Activated CD8-positive, alpha-beta memory T cell treated with anti-CD3 and anti-CD28 coated beads, Interleukin-2, amount 50 U/mL, for 1 hour (primary cell): ENCODE results near the gene AK9.
A peak's percentile ranks its signal among the peaks of the same experiment; 100 is the strongest.
"Not testable (repeated sequence)": the region's sequence is repeated elsewhere in the genome, so short reads cannot be mapped to it uniquely, and the experiment has no call there.

Experiments
- DNase-seq: peaks from one replicate; pipeline ENCODE4 v3.0.0-alpha.2; 2020; ENCODE audit errors: extremely low read depth

Gene AK9

DNA sequence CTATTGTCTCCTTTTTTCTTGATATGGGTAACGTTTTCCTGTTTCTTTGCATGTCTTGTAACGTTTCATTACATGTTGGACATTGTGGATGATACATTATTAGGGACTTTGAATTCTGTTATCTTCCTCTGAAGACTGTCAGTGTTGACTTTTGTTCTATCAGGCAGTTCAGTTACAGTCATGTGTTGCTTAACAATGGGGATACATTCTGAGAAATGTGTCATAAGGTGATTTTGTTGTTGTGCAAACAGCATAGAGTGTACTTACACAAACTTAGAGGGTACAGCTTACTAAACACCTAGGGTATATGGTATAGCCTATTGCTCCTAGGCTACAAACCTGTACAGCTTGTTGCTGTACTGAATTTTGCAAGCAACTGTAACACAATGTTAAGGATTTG, 64.7 kb downstream of the AK9 start:
- no peak for DNase-seq

DNA sequence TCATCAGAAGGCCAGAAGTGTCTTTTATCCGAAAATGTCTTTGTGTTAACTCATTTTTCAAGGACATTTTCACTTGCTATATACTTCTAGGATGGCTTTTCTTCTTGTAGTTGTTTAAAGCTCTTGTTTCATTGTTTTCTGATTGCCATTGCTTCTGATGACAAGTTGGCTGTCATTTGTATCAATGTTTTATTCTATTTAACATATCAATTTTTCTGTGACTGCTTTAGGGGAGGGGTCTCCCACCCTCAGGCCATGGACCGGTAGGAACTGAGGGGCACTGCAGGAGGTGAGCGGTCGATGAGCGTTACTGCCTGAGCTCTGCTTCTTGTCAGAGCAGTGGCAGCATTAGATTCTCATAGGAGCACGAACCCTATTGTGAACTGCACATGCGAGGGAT, 65.8 kb downstream of the AK9 start:
- DNase-seq, result no peak

DNA sequence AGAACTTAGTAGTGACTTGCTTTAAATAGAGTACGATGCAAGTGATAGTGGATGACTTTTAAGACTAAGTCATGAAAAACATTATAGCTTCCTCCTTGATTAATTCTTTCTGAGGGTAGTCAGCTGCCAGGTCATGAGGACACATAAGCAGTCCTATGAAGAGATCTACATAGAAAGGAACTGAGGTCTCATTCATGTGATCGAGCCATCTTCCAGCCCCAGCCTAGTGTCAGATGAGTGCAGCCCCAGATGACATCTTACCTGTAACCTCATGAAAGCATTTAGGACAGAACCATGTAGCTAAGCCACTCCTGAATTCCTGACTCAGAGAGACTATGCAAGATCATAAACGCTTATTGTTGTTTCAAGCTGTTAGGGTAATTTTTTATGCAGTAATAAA, 67.7 kb downstream of the AK9 start:
- DNase-seq, result no peak

DNA sequence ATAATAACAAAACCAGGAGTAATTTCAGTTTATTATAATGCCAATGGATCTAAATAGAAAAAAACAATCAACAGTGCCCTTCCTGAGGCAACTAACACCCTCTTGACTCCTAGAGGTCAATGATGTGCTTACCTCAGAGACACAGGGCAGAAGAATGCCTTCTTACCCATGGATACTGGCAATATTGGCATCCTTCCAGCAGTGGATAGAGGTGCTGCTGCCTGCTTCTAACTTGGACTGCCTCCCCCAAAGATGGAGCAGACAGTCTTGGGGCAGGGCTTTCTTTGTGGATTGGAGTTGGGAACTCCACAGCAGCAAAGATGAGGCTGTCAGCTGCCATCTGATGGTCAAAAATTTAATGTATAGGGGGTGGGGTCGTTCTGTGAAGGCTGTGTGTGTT, 78.7 kb downstream of the AK9 start:
- DNase-seq, result no peak

DNA sequence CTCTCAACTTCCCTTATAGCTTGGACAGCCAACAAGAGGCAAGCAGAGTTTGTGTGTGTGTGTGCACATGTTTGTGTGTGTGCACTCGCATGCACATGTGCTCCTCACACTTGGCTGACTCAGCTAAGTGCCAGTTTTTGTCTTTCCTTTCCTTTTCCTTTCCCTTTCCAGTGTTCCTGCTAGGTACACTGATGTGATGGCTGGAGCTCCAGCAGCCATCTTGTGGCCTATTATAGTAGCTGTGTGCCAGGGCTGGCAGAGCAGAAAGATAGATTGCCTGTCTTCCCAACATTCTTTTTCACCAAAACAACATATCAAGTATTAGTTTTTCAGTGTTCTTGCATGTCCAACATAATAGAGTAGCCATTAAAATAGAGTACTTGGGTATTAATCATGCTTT, 79.5 kb downstream of the AK9 start:
- DNase-seq, result no peak

DNA sequence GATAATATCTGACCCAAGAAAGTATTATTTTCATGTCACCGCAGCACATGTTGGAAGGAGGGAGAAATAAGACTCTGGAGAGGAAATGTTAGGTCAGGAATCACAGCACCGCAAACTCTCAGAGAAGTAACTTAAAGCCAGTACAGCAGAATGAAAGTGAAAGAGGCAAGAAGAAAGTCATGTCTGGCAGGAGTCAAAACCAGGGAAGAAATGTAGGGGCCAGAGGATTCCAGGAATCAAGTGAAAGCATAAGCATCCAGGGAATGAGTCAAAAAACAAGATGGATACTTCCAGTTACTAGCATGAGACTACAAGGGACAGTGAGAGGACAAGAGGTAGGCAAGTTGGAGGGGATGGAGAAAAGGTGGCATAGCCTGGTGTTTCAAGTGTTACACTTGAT, 80.4 kb downstream of the AK9 start:
- DNase-seq, result no peak

DNA sequence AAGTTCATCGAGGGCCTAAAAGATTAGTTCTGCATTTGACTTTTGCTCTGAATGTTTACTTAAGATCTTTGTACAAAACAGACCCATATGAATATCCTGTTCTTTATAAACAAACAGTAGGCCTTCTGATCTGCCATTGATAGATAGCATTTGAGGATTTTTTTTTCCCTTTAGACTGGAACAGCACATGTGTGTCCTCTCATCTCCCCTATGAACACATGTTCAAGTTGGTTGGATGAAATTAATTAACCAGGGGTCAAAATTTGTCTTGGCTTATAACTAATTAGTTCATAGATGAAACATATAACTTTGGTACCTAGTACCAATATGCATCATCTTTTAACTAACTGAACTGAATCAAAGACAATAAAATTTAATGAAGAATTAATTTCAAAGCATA, 81.3 kb downstream of the AK9 start:
- DNase-seq, result no peak

DNA sequence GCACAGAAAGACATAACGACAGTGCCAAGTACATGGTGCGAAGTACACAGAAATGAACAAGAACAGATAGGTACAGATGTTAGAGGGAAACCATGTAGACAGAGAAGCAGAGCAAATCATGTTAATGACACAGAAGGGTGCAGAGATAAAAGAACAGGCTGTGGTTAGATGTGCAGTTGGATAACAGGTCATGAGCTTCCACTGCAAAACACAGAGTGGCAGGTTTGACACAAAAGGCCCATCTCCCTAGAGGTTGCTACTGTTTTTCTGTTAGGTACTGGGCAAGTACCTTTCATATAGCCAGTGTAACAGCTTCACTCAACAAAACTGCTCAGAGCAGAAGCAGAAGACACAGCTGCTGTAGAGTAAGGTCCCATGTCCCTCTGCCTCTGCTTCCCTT, 84.6 kb downstream of the AK9 start:
- DNase-seq, result no peak

DNA sequence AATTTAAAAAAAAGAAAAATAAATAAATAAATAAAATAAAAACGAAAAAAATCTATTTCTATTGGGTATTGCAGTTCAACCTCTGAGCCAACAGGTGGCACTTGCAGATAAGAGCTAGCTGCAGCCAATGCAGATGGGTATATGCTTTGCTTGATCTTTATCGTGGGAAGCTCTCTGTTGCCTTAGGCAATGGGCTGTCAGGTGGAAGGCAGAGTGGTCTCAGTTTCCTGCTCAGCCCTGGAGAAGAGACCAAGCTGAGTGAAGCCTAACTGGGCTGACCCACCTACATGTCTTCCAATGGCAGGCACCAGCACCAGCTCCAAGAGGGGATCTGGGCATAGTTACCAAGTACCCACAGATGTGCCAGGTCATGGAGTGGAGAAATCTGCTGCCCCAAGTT, 95.0 kb downstream of the AK9 start:
- no peak for DNase-seq

DNA sequence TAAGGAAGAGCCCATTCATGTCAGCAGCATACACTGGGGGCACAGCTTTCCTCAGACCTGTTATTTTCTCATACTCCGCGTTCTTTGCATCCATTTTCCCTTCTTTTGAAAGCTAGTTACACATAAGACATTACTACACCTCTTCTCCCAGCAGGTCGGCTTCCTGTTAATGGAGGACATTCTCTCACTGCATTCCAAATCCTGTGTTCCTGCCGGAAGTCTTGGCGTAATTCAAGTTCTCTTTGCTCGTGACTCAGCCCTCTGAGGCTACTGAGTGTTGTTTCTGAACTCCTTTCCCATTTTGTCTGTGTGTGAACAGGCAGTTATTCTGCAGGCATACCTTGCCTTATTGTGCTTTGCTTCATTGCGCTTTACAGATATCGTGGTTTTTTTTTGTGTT, 110.5 kb downstream of the AK9 start:
- no peak for DNase-seq

DNA sequence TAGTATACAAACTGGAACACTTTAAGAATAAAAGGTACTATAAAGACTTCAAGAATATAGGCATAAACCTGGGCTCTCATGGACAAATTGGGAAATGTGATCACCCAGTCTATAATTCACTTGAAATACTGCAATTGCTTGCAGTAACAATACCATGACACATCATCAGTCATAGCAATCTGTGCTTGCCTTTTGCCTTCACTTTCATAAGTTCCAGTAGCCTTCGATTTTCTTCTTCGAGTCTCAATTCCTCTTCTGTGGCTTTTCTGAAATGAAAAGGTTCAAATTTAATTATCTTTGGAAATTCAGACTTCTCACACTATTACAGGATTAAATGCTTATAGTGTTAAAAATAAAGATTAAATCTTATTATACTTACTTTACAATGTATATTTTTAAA, 111.6 kb downstream of the AK9 start:
- DNase-seq, result no peak

DNA sequence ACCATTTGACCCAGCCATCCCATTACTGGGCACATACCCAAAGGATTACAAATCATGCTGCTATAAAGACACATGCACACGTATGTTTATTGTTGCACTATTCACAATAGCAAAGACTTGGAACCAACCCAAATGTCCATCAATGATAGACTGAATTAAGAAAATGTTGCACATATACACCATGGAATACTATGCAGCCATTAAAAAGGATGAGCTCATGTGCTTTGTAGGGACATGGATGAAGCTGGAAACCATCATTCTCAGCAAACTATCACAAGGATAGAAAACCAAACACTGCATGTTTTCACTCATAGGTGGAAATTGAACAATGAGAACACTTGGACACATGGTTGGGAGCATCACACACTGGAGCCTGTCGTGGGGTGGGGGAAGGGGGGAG, 121.1 kb downstream of the AK9 start:
- not testable (repeated sequence) for DNase-seq

DNA sequence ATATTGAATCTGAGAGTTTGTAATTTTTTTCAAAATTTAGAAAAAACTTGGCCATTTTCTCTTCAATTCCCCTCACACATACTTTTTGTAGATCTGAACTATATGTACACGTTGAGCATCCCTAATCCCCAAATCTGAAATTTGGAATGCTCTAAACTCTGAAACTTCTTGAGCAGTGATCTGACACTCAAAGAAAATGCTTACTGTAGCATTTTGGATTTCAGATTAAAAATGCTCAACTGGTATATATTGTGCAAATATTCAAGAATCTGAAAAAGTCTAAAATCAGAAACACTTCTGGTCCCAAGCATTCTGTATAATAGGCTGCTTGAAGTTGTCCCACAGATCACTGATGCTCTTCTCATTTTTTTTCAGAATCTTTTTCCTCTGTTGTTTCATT, 129.2 kb downstream of the AK9 start:
- DNase-seq, result no peak

DNA sequence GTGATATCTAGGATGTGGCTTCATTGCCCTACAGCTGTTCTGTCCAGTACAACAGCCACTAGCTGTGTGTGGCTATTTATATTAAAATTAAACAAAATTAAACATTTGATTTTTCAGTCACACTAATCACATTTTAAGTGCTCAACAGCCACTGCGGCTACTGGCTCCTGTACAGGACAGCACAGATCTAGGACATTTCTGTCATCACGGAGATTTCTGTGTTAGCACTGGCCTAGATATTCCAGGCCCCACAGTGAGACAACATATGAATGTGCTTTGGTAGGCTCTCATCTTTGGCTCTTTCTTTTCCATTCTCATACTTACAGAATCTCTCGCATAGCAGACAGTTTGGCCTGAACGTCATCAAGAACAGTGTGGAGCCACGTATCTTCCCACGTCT, 159.6 kb downstream of the AK9 start:
- DNase-seq, result no peak

DNA sequence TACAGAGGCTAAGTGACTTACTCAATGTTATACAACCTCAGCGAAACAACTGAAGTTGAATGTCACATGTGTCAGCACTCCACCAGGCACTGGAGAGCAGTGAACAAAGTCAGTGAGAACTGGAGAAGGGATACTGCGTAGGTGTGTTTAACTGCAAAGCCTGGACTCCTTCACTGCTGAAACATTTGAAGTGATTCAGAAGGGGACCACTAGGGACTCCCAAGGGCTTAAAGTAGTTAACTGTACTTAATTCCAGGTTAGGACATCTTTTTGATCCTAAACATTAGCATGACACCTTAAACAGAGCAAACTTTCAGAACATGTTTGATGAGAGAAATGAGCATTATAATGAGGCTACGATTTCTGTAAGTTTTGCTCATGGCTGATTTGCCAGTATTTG, 163.0 kb downstream of the AK9 start:
- DNase-seq, result no peak

DNA sequence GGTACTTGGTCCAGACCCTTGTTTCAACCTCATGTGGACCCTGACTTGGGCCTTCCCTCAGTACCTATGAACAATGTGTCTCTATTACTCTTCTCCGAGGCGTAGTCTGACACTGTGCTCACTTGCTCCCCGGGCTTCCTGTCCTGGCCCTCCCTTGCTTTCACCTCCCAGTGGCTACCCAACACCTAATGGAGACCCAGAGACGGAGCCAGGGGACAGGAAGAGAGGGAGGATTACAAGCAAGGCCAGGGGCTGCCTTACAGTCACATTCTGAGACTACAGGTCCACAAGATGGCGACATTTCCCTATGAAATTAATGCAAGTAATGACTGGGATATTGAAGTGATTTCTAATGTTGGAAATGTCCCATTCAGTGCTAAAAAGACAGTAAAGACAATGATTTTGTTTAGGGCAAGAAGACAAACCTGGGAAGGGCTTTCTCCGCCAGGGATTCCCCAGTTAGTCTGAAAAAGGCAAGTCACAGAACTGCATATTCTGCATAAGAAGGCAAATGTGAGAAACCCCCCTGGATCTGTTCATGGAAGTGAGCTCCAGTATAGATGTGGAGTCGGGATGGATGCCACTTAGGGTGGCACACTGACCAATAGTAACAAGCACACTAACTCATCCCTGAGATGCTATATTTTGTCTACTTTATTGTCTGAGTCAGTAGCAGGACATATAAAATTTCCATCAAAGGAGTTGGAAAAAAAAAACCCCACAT, 163.9 kb downstream of the AK9 start:
- peak; percentile 31 for DNase-seq

DNA sequence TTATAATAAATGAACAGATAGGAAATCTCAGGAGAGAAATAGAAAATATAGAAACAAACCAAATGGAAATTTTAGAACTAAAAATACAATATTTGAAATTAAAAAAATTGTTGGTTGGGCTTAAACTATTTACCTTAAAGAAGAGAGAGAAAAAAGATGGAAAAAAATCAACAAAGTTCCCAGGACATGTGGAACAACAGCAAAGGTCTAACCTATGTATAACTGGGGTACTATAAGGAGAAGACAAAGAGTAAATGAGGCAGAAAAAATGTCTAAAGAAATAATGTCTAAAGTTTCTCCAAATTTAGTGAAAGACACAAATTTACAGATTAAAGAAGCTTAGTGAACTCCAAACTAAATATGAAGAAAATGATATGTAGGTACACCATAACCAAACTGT, 166.9 kb downstream of the AK9 start:
- no peak for DNase-seq

DNA sequence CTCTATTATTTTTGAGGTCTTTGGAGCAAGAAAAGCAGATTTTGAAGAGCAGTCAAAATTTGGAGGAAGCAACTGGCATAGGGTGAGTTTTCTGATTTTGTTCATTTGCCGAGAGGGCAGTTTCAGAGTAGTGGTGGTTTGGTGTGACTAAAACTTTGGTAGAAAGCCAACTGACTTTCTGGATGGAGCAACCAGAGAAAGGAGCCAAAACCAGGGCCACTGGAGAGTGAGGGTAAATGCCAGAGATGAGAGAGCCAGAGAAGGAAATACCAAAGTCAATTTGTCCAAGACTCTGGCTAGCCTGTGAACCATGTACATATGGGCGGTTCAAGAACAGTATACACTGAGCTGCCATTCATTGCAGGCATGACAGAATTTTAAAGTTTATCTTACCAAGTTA, 167.5 kb downstream of the AK9 start:
- DNase-seq, result no peak

DNA sequence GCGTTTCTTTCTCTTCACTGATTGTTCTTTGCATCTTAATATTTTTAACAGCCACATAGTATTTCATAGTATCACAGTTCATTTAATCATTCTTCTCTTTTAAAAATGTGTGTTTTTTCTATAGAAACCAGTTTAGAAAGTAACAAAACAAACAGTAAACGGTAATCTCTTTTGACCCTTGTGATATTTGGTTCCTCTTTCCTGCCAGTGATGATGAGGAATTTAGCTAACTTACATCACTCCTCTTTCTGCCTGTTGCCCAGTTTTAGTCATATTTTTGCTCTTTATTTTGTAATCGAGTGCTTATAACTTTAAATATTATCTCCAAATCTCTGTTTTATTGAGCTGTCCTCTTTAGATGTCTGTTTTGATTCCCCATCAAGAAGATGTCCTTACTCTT, 169.9 kb downstream of the AK9 start:
- DNase-seq, result no peak

DNA sequence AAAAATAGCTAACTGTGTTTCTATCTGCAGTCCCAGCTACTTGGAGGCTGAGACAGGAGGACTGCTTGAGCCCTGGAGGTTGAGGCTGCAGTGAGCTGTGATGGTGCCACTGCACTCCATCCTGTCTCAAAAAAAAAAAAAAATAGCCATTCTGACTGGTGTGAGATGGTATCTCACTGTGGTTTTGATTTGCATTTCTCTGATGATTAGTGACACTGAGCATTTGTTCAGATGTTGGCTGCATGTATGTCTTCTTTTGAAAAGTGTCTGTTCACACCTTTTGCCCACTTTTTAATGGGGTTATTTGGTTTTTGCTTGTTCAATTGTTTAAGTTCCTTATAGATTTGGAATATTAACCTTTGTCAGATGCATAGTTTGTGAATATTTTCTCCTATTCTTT, 171.4 kb downstream of the AK9 start:
- DNase-seq, result not testable (repeated sequence)

DNA sequence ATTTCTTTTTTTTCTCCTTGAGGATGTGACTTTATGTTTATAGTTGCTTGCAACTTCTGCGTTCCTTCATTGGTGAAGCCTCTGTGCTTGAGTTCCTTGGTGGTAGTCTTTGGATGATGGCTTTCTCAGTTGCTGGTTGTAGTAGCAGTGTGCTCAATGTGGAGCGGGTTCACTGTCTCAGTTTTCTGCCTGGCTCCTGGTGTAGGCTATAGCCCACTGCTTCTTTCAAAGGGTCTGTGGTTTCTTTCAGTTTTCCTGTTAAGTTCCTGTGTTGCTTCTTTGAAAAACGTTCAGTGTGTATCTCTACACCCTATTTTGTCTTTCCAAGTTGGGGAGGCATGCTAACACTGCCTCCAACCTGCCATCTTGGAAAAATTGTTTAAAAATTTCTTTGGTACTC, 174.1 kb downstream of the AK9 start:
- DNase-seq, result no peak

DNA sequence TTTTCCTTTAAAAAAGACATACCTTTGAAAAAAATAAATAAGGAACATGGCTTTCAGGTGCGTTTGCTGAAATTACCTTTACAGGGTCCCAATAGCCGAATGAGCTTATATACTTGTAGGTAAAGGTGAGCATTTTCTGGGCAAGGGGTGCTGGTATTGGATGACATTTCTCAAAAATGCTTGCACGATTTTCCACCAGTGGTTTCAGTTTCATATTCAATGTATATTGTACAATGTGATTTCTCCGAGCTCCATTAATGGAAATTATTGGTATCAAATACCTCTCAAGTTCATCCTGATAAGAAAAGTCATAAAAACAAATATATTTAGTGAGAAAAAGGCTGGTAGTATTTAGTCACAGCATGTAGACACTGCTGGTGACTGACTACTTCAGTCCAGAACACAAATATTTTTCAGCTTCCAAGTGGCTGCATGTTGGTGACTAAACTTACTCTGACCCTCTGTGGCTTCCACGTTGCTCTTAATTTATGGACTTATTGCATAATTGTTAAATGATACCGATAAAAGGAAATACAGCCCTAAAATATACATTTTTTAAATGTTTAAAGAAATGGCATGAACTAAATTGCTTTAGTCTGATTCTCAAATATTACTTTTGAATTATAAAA, 175.1 kb downstream of the AK9 start:
- no peak for DNase-seq

DNA sequence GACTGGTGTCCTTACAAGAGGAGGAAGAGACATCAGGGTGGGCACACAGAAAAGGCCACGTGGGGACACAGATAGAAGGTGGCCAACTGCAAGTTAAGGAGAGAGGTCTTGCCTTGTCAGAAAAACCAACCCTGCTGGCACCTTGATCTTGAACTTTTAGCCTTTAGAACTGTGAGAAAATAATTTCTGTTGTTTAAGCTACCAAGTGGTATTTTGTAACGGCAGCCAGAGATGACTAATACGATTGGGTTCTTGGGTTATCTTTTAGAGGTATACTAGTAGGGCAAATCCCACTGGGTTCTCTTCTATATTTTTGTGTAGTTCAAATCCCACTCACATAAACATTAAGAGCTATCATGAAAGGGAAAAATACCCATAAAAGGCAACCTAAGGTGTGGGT, 176.1 kb downstream of the AK9 start:
- no peak for DNase-seq

DNA sequence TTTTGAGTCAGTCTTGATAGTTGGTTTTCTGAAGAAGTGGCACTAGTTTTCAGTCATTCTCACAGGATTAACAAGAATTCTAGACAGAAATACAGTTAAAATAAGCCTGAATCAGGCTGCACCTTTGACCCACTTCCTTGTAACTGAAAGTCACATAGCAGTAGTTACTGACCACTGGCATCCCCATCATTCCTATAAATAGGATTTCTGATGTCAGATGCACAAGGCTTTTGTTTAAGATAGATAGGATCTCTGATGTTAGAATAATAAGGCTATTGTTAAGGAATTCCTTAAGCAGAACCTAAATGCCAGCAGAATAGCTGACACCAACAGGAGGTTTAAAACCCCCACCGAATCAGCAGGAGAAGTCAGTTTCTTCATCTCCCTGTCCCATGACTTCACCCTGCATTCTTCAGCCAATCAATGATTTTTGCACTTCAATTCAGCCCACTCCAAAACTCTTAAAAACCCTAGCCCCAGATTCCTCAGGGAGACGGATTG, 177.4 kb downstream of the AK9 start:
- no peak for DNase-seq
